Bronchial epithelial cell (primary cell): ENCODE results near the gene GALNT18. TPM values are rescaled to one million over a fixed set of nuclear protein-coding genes. Genes with fewer than 3 reads are reported as not detected.

Experiments used
- DNase-seq: peaks from one replicate; pipeline ENCODE4 v3.0.0-alpha.2; 2010; ENCODE audit warnings: low read depth
- FAIRE-seq: peaks from 2 replicates; lab custom pipeline; 2011; peaks lifted over from hg19 to GRCh38; lab: Jason Lieb, UNC
- H3K27me3 ChIP-seq: 2 replicates; pipeline ENCODE4 v1.5.1; 2011; ENCODE audit warnings: low read length; ENCODE audit not compliant: control insufficient read depth, insufficient read depth
- H3K36me3 ChIP-seq: 2 replicates; pipeline ENCODE4 v1.5.1; 2011; ENCODE audit warnings: low read length; ENCODE audit not compliant: control insufficient read depth, insufficient read depth
- H3K4me3 ChIP-seq: 2 replicates; pipeline ENCODE4 v1.5.1; 2011; ENCODE audit warnings: mild to moderate bottlenecking, low read depth, low read length, control low read depth
- total RNA-seq: library from RNA; depleted of rRNA; stranded (reverse); fragments of >200 nt; gene quantifications from 2 replicates; pipeline ENCODE4 v1.2.1, GENCODE V29; 2014
- TF ChIP-seq, protein P1 (sequence below): IDR thresholded peaks from 2 replicates; pipeline ENCODE4 v1.5.1; 2011; ENCODE audit warnings: mild to moderate bottlenecking, moderate library complexity, low read length, control low read depth, inconsistent platforms; ENCODE audit not compliant: insufficient read depth, severe bottlenecking

The GALNT18 gene
- total RNA-seq, 1 donor from 2014 or later = 26.1 TPM

DNA sequence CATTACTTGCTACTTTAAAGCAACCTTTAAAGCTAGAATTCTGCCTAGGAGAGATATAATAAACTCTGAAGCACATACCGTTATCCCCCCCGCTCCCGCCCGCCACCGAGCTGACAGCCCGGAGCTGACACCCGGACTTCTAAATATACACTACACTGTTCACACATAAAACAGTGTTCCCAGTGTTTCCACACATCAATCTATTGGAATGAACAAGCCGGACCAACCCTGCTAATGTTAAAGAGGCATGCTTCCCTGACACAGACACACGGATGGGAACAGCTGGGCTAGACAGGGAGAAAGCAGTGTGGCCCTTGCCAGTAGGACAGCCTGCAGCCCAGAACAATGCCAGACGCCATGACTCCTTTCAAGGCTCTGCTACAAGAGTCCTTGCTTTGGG lies 160.3 kb downstream of the GALNT18 start:
- TF ChIP-seq, protein P1, sequence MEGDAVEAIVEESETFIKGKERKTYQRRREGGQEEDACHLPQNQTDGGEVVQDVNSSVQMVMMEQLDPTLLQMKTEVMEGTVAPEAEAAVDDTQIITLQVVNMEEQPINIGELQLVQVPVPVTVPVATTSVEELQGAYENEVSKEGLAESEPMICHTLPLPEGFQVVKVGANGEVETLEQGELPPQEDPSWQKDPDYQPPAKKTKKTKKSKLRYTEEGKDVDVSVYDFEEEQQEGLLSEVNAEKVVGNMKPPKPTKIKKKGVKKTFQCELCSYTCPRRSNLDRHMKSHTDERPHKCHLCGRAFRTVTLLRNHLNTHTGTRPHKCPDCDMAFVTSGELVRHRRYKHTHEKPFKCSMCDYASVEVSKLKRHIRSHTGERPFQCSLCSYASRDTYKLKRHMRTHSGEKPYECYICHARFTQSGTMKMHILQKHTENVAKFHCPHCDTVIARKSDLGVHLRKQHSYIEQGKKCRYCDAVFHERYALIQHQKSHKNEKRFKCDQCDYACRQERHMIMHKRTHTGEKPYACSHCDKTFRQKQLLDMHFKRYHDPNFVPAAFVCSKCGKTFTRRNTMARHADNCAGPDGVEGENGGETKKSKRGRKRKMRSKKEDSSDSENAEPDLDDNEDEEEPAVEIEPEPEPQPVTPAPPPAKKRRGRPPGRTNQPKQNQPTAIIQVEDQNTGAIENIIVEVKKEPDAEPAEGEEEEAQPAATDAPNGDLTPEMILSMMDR = no peak

DNA sequence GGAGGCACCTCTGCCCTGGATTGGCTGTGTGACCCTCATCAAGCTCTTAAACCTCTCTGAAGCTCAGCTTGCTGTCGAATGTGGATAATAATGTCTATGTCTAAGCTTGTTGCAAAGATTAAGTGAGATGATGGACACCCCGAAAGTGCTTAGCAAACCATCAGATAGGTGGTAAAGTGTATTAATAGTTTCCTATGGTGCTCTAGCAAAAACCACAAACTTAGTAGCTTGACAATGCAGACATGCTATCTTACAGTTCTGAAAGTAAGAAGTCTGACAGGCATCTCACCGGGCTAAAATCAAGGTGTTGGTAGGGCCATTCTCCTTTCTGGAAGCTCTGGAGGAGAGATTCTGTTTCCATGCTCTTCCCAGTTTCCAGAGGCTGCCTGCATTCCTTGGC lies 162.2 kb downstream of the GALNT18 start:
- no peaks in the 10 kb centered on the region for H3K27me3 ChIP-seq
- TF ChIP-seq, protein P1 = no peak
- DNase-seq (no peak), FAIRE-seq (peak; percentile 60)
- H3K4me3 ChIP-seq = no peak overlapping the region
- H3K36me3 ChIP-seq = no peaks in the 10 kb centered on the region

More for the DNA sequence above, 160.3 kb downstream of the GALNT18 start:
- Histone ChIP-seq H3K4me3 (no peak overlapping the region), H3K27me3 (no peaks in the 10 kb centered on the region), H3K36me3 (peaks cover 2% of the 10 kb centered on the region)
- no peak for FAIRE-seq
- DNase-seq = no peak

DNA sequence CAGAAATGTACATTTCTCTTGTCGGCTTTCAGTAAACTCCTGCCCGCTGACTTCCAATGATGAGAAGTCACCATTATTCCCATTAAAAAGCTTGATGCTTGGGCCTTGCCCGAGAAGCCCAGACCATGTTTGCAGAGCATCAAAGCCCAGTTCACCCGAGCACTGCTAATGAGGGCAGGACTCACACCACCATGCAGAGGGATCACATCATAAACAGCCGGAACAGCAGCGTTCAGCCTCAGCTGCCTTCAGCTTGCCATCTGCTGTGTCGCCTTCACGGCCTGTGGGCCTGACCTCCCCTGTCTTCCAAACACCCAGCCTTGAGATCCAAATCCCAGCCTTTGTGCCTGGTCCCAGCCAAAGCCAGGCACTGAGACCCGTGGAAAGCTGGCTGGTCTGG lies 163.3 kb downstream of the GALNT18 start:
- no peak for FAIRE-seq

DNA sequence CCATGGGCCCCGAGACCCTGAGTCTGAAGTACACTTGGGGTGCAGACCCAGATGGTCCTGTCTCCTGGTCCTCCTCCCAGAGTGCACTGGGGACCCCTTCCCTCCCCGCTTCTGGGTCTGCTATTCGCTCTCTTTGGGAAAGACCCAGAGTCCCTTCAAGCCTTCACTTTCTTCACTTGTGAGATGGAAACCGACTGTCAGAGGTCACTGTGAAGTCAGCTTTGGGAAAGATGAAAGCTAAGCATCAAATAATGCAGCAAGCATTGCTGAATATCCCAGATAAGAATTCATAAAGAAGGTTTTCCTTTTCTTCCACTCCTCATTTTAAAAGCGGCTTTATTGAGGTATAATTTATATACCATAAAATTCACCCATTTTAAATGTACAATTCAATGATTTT lies 163.8 kb downstream of the GALNT18 start:
- H3K27me3 ChIP-seq = no peaks in the 10 kb centered on the region
- no peak overlapping the region for H3K4me3 ChIP-seq
- FAIRE-seq = no peak
- TF ChIP-seq, protein P1 = no peak
- no peaks in the 10 kb centered on the region for H3K36me3 ChIP-seq
- no peak for DNase-seq

More for the DNA sequence above, 163.3 kb downstream of the GALNT18 start:
- no peak for DNase-seq
- Histone ChIP-seq H3K4me3 (no peak overlapping the region), H3K27me3 (no peaks in the 10 kb centered on the region), H3K36me3 (no peaks in the 10 kb centered on the region)
- TF ChIP-seq, protein P1 = no peak

DNA sequence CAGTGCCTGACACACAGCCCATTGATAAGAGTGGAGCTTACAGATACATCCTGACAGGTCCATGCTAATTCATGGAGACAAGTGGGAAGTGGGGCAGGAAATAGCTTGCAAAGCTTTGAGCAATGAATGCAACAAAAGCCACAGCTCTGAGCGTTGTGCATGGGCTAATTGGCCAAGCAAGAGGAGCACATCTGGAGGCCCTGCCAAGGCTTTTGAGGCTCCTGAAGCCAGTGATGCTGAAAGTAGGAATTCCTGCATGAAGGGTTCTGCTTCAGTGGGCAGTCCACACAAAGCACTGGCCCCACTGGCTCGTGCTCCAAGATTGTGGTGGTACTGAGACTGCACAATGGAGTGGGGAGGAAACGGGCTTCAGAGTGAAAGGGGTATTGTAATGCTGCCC lies 164.9 kb downstream of the GALNT18 start:
- DNase-seq (no peak), FAIRE-seq (no peak)
- TF ChIP-seq, protein P1 = no peak
- H3K36me3 ChIP-seq = no peaks in the 10 kb centered on the region
- H3K4me3 ChIP-seq = no peak overlapping the region
- no peaks in the 10 kb centered on the region for H3K27me3 ChIP-seq

DNA sequence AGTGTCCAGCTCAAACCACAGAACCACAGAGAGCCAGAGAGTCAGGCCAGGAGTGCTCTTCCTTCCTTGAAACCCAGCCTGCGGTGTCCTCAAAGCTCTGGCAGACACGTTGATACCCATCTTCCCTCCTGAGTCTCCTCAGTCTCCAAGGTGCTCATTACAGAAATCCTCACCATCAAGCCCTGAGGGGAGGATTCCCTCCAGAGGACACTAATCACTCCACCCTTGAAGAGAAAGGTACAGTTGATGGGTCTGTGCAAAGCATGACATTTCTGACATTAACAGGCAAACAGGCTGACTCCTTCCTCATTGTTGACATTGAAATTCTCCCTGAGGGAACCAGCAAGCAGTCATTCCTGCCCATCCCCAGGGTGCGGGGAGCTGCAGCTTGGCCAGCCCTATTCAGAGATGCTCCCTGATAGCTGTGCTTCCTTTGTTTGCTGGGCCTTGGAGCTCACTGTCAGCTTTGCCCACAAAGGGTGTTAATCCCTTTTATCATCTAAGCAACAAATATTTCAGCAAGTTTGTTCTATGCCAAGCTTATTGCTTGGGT lies 167.1 kb downstream of the GALNT18 start:
- peak; percentile 64 for FAIRE-seq
- TF ChIP-seq, protein P1 = no peak
- Histone ChIP-seq H3K36me3 (no peaks in the 10 kb centered on the region), H3K4me3 (no peak overlapping the region), H3K27me3 (no peaks in the 10 kb centered on the region)
- no peak for DNase-seq
